K562 (cell line): ENCODE results near the gene CHD2. TPM values are rescaled to one million over a fixed set of nuclear protein-coding genes. Genes with fewer than 3 reads are reported as not detected.

Experiments used
- ESRRA ChIP-seq: fragments of 450-650 bp; IDR thresholded peaks from 2 replicates; pipeline ENCODE4 v1.6.1; 2014; ENCODE audit warnings: low read depth, mild to moderate bottlenecking, moderate library complexity, borderline replicate concordance
- FOXJ2 ChIP-seq: fragments of 200-800 bp; sonication (Bioruptor generic); IDR thresholded peaks from 2 replicates; pipeline ENCODE4 v1.6.1; 2016; ENCODE audit warnings: missing genetic modification characterization, missing compliant biosample characterization
- KAT8 ChIP-seq: fragments of 450-650 bp; IDR thresholded peaks from 2 replicates; pipeline ENCODE4 v1.6.1; 2016; ENCODE audit warnings: low read depth, mild to moderate bottlenecking
- NCOA1 ChIP-seq: fragments of 450-650 bp; IDR thresholded peaks from 2 replicates; pipeline ENCODE4 v1.6.1; 2016; ENCODE audit warnings: low read depth
- POLR2AphosphoS2 ChIP-seq: IDR thresholded peaks from 2 replicates; pipeline ENCODE4 v1.6.1; 2012; ENCODE audit warnings: low read length, improper control_type of control experiment
- RBM39 ChIP-seq: fragments of 200-400 bp; formaldehyde crosslinking; optimal IDR thresholded peaks from 2 replicates; pipeline ENCODE3; 2018; ENCODE audit warnings: low read depth, low read length
- RNF2 ChIP-seq: sonication (generic); IDR thresholded peaks from 2 replicates; pipeline ENCODE4 v1.6.1; 2016
- SIN3B ChIP-seq: fragments of 450-650 bp; IDR thresholded peaks from 2 replicates; pipeline ENCODE4 v1.6.1; 2017; ENCODE audit warnings: low read depth, mild to moderate bottlenecking, moderate library complexity
- SMAD3 ChIP-seq: fragments of 450-650 bp; formaldehyde crosslinking; conservative IDR thresholded peaks from 2 replicates; pipeline ENCODE4 v1.4.0; 2020; ENCODE audit warnings: mild to moderate bottlenecking
- SMC3 ChIP-seq: conservative IDR thresholded peaks from 2 replicates; pipeline ENCODE4 v1.6.1; 2011; ENCODE audit warnings: low read depth, low read length, improper control_type of control experiment; ENCODE audit not compliant: insufficient read depth
- TEAD4 ChIP-seq, 2 experiments: sonication (generic) in 1 of 2; formaldehyde crosslinking in 1 of 2; IDR thresholded peaks; 2 replicates each; pipeline versions ENCODE4 v1.6.1 to v1.8.0; 2012 to 2022; ENCODE audit warnings: borderline replicate concordance in 1 of 2, inconsistent platforms in 1 of 2, low read length in 1 of 2, mild to moderate bottlenecking in 1 of 2, missing genetic modification reagents in 1 of 2
- THRAP3 ChIP-seq: fragments of 450-650 bp; IDR thresholded peaks from 2 replicates; pipeline ENCODE4 v1.6.1; 2016; ENCODE audit warnings: mild to moderate bottlenecking, inconsistent platforms, borderline replicate concordance
- polyA plus RNA-seq, 8 experiments: library from polyadenylated mRNA; depleted of rRNA in 4 of 8; stranded (reverse) in 5 of 8; unstranded in 3 of 8; fragments of >200 nt; fragmentation: Nextera tagmentation in 2 of 8; fragmentation: Illumina TruSeq in 1 of 8; extraction: Ambion mirVana in 2 of 8; extraction: Trizol in 1 of 8; gene quantifications; 2 replicates each; pipeline versions ENCODE4 v1.2.1 to v1.2.3, GENCODE V29; 2011 to 2014; ENCODE audit warnings: inconsistent platforms in 1 of 8, missing spikeins in 1 of 8
- total RNA-seq, 7 experiments: library from RNA; depleted of rRNA in 6 of 7; stranded (reverse); fragments of >200 nt in 6 of 7; fragmentation: Illumina TruSeq in 2 of 7; extraction: Trizol in 2 of 7; gene quantifications; 2 replicates each; pipeline versions ENCODE4 v1.2.1 to v1.2.3, GENCODE V29; 2011 to 2021; ENCODE audit warnings: low replicate concordance in 1 of 7
- TF ChIP-seq, protein P1 (sequence below), 2 experiments: fragments of 450-650 bp in 1 of 2; sonication (generic) in 1 of 2; formaldehyde crosslinking in 1 of 2; IDR thresholded peaks; 2 replicates each; pipeline versions ENCODE4 v1.7.1 to v1.9.0; 2016 to 2022; ENCODE audit warnings: inconsistent platforms in 1 of 2, mild to moderate bottlenecking in 1 of 2, missing genetic modification reagents in 1 of 2
- TF ChIP-seq, protein P2 (sequence below): sonication (generic); formaldehyde crosslinking; IDR thresholded peaks from 2 replicates; pipeline ENCODE4 v1.8.1; 2023; ENCODE audit warnings: mild to moderate bottlenecking, missing genetic modification reagents

CHD2 gene
- total and polyA plus RNA-seq, 9 of the 15 experiments (the other 6 are each of a cell fraction or from before 2014, with no cell fraction given) = 38.9 to 70.8 (median 56.2) TPM

DNA sequence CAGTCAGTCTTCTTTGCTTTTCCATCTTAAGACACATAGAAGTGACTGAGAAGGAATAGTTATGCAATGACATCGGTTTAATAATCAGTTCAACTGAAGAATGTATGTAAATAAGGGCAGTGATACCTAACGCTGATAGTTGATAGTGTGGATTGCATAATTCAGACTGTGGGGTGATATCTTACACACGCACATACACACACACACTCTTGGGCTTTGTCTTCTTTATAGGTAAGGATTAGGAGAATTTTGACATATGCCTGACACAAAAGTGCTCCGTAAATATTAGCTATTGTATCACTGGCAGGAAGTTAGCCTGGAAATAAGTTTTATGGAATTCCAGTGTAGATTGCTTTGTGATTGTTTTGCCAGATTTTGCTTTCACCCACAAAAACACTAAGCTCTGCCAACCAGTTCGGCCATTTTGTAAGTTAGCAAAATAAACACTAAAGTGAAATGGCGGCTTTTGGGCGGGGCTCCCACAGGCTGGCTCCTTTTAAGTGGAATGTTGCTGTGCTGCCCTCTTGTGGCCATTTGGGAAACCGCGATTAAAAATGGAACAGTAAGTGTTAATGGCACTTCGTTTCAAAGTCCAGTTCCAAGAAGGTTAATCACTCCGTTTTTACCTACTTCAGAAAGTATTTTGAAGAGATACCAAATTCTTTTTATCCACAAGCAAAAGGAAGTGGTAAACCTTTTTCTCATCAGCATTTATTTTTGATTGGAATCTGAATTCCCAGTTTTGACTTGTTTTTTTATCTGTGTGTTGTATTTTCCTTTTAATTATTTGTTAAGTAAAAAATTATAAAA, 17.7 kb downstream of the CHD2 start (continued):
- TF ChIP-seq, protein P1, sequence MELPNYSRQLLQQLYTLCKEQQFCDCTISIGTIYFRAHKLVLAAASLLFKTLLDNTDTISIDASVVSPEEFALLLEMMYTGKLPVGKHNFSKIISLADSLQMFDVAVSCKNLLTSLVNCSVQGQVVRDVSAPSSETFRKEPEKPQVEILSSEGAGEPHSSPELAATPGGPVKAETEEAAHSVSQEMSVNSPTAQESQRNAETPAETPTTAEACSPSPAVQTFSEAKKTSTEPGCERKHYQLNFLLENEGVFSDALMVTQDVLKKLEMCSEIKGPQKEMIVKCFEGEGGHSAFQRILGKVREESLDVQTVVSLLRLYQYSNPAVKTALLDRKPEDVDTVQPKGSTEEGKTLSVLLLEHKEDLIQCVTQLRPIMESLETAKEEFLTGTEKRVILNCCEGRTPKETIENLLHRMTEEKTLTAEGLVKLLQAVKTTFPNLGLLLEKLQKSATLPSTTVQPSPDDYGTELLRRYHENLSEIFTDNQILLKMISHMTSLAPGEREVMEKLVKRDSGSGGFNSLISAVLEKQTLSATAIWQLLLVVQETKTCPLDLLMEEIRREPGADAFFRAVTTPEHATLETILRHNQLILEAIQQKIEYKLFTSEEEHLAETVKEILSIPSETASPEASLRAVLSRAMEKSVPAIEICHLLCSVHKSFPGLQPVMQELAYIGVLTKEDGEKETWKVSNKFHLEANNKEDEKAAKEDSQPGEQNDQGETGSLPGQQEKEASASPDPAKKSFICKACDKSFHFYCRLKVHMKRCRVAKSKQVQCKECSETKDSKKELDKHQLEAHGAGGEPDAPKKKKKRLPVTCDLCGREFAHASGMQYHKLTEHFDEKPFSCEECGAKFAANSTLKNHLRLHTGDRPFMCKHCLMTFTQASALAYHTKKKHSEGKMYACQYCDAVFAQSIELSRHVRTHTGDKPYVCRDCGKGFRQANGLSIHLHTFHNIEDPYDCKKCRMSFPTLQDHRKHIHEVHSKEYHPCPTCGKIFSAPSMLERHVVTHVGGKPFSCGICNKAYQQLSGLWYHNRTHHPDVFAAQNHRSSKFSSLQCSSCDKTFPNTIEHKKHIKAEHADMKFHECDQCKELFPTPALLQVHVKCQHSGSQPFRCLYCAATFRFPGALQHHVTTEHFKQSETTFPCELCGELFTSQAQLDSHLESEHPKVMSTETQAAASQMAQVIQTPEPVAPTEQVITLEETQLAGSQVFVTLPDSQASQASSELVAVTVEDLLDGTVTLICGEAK (IDR thresholded peaks at IDR 0.05) = peak; percentile 42; the same call in 1 of the 2 replicates
- TF ChIP-seq, protein P1 (CRISPR knock-in tag; IDR thresholded peaks at IDR 0.05) = no peak
- peak; percentile 41; the same call in 1 of the 2 replicates for TF ChIP-seq SIN3B
- TF ChIP-seq KAT8 = peak; percentile 100
- TF ChIP-seq, protein P2, sequence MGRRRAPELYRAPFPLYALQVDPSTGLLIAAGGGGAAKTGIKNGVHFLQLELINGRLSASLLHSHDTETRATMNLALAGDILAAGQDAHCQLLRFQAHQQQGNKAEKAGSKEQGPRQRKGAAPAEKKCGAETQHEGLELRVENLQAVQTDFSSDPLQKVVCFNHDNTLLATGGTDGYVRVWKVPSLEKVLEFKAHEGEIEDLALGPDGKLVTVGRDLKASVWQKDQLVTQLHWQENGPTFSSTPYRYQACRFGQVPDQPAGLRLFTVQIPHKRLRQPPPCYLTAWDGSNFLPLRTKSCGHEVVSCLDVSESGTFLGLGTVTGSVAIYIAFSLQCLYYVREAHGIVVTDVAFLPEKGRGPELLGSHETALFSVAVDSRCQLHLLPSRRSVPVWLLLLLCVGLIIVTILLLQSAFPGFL (CRISPR knock-in tag) = 0 out of 2 replicates have a peak, but pooled peaks have one; percentile 15
- TF ChIP-seq POLR2AphosphoS2 = peak; percentile 46; the same call in 1 of the 2 replicates
- TF ChIP-seq RNF2 = peak; percentile 42; the same call in 1 of the 2 replicates
- peak; percentile 93 for TF ChIP-seq FOXJ2 (tag)
- peak; percentile 80 for TF ChIP-seq SMC3
- no peak; the same call in 1 of the 2 replicates for TF ChIP-seq NCOA1
- TF ChIP-seq ESRRA = peak; percentile 23; the same call in 1 of the 2 replicates
- peak; percentile 99 for TF ChIP-seq TEAD4 (IDR thresholded peaks at IDR 0.05; ENCODE audit: low read length)
- TF ChIP-seq TEAD4 (CRISPR knock-in tag; IDR thresholded peaks at IDR 0.05; ENCODE audit: borderline replicate concordance) = no peak
- TF ChIP-seq SMAD3 (CRISPR knock-in tag) = peak; percentile 60; the same call in 1 of the 2 replicates
- no peak for TF ChIP-seq RBM39
- TF ChIP-seq THRAP3 = 0 out of 2 replicates have a peak, but pooled peaks have one; percentile 57
